ENCODE data around the gene CLDND2. TPM values are rescaled to one million over a fixed set of nuclear protein-coding genes. Genes with fewer than 3 reads are reported as not detected.

The CLDND2 gene
- total and polyA plus RNA-seq, 2 donors from 2014 or later, result 1.1 to 6.9 TPM

DNA sequence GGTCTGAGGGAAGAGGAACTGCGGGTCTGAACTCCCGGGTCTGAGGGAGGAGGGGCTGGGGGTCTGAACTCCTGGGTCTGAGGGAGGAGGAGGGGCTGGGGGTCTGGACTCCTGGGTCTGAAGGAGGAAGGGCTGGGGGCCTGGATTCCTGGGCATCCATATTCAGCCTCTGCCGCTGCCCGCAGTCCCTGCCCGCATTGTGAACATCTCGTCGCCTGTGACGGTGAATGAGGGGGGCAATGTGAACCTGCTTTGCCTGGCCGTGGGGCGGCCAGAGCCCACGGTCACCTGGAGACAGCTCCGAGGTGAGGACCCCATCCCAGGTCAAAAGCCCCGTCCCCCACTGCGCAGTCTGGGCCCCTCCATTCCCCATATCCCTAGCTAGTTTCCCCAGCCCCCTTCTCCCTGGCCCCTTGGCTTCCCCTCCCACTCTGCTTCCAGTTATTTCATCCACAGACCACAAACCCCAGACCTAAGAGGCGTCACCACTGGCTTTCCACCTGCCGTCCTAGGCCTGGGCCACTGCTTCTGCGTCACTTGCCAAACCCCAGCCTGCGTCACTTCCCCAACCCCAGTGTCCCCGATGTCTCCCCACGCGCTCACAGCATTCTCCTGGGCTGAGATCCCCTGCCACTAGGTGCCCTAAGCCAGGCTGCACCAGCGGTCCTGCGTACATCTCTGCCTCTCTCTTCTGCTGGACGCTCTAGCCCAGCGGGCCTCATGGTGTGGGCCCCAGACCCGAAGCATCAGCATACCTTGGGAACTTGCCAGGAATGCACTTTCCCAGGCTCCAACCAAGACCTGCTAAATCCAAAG, 43.4 kb downstream of the CLDND2 start:
- TF ChIP-seq, protein P1, sequence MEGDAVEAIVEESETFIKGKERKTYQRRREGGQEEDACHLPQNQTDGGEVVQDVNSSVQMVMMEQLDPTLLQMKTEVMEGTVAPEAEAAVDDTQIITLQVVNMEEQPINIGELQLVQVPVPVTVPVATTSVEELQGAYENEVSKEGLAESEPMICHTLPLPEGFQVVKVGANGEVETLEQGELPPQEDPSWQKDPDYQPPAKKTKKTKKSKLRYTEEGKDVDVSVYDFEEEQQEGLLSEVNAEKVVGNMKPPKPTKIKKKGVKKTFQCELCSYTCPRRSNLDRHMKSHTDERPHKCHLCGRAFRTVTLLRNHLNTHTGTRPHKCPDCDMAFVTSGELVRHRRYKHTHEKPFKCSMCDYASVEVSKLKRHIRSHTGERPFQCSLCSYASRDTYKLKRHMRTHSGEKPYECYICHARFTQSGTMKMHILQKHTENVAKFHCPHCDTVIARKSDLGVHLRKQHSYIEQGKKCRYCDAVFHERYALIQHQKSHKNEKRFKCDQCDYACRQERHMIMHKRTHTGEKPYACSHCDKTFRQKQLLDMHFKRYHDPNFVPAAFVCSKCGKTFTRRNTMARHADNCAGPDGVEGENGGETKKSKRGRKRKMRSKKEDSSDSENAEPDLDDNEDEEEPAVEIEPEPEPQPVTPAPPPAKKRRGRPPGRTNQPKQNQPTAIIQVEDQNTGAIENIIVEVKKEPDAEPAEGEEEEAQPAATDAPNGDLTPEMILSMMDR (IDR thresholded peaks at IDR 0.05; ENCODE audit: borderline replicate concordance, extremely low read depth, insufficient read depth), result no peak
- Histone ChIP-seq H3K27me3 (ENCODE audit: control insufficient read depth, insufficient read depth, low read length) (peaks cover 2% of the 10 kb centered on the region), H3K9ac (ENCODE audit: low read length in 3 of 3) (no peak overlapping the region), H3K9me3 (ENCODE audit: control insufficient read depth in 2 of 3, insufficient read depth in 1 of 3, low read length in 3 of 3) (no peaks in the 10 kb centered on the region), H3K4me3 (ENCODE audit: low read length in 3 of 3) (no peak overlapping the region), H3K27ac (ENCODE audit: low read depth in 2 of 2, low read length in 2 of 2) (no peak overlapping the region), H3K36me3 (ENCODE audit: control insufficient read depth in 2 of 3, insufficient read depth in 3 of 3, low read length in 3 of 3) (no peaks in the 10 kb centered on the region), H3K4me1 (ENCODE audit: control insufficient read depth in 2 of 3, insufficient read depth in 2 of 3, low read depth in 1 of 3, low read length in 3 of 3) (peaks cover 0 to 4% (median 2%) of the 10 kb centered on the region in 3 donors)
- DNase-seq (no peak), FAIRE-seq (no peak)
- intact Hi-C loops (cut with DNase I), result no loop called here

DNA sequence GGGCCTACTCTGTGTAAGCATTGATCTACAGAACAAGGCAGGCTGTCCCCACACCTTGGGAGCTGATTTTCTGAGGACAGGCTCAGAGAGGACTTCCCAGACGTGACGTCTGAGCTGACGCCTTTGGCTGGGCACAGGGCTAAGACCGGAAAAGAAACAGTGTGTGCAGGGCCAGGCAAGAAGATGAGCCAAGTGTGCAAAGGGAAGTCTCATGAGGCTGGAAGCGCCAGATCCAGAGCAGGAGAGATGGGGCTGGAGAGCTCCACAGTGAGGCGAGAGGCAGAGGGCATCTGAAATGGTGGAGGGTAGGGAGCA, 44.7 kb downstream of the CLDND2 start:
- Histone ChIP-seq H3K27me3 (ENCODE audit: control insufficient read depth, insufficient read depth, low read length) (peaks cover 2% of the 10 kb centered on the region), H3K9ac (ENCODE audit: low read length in 3 of 3) (no peak overlapping the region), H3K4me1 (ENCODE audit: control insufficient read depth in 2 of 3, insufficient read depth in 2 of 3, low read depth in 1 of 3, low read length in 3 of 3) (peaks cover 0 to 7% (median 3%) of the 10 kb centered on the region in 3 donors), H3K4me3 (ENCODE audit: low read length in 3 of 3) (no peak overlapping the region), H3K27ac (ENCODE audit: low read depth in 2 of 2, low read length in 2 of 2) (no peak overlapping the region), H3K36me3 (ENCODE audit: control insufficient read depth in 2 of 3, insufficient read depth in 3 of 3, low read length in 3 of 3) (no peaks in the 10 kb centered on the region), H3K9me3 (ENCODE audit: control insufficient read depth in 2 of 3, insufficient read depth in 1 of 3, low read length in 3 of 3) (no peaks in the 10 kb centered on the region)
- DNase-seq (no peak), FAIRE-seq (no peak)
- intact Hi-C loops (cut with DNase I), result no loop called here
- TF ChIP-seq, protein P1 (IDR thresholded peaks at IDR 0.05; ENCODE audit: borderline replicate concordance, extremely low read depth, insufficient read depth), result no peak

DNA sequence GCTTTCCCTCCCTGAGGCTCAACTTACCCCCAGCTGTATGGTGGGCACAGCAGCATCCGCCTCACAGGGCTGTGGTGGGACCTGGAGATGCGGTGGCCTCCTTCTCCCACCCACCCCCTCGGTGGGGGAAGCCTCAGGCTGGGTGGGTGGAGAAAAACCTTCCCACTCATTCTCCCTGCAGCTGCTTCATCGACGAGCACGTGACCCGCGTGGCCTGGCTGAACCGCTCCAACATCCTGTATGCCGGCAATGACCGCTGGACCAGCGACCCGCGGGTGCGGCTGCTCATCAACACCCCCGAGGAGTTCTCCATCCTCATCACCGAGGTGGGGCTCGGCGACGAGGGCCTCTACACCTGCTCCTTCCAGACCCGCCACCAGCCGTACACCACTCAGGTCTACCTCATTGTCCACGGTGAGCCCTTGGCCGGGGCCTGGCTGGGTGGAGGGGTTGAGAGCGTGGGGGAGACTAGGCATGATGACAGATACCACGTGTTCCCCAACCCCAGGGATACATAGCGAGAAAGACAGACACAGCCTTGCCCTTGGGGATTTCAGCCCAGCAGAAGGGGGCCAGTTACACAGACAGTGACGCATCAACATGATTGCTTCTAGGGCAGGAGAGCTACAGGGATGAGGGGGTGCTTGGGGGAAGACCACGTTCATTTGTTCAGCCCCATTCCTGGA, 45.2 kb downstream of the CLDND2 start:
- intact Hi-C loops (cut with DNase I), result no loop called here
- H3K9me3 ChIP-seq (ENCODE audit: control insufficient read depth in 2 of 3, insufficient read depth in 1 of 3, low read length in 3 of 3), result no peaks in the 10 kb centered on the region
- FAIRE-seq, result no peak
- H3K27ac ChIP-seq (ENCODE audit: low read depth in 2 of 2, low read length in 2 of 2), result no peak overlapping the region
- no peak overlapping the region for H3K4me3 ChIP-seq (ENCODE audit: low read length in 3 of 3)
- no peak overlapping the region for H3K9ac ChIP-seq (ENCODE audit: low read length in 3 of 3)
- no peaks in the 10 kb centered on the region for H3K36me3 ChIP-seq (ENCODE audit: control insufficient read depth in 2 of 3, insufficient read depth in 3 of 3, low read length in 3 of 3)
- H3K27me3 ChIP-seq (ENCODE audit: control insufficient read depth, insufficient read depth, low read length), result peaks cover 2% of the 10 kb centered on the region
- TF ChIP-seq, protein P1 (IDR thresholded peaks at IDR 0.05; ENCODE audit: borderline replicate concordance, extremely low read depth, insufficient read depth), result no peak
- H3K4me1 ChIP-seq (ENCODE audit: control insufficient read depth in 2 of 3, insufficient read depth in 2 of 3, low read depth in 1 of 3, low read length in 3 of 3), result peaks cover 0 to 7% (median 3%) of the 10 kb centered on the region in 3 donors
- DNase-seq, result no peak

Measured in kidney (tissue), 14 donors.